Activated CD4-positive, alpha-beta T cell treated with anti-CD3 and anti-CD28 coated beads, Interleukin-2, Interleukin-6, amounts not matched to agents 100 ng/mL and 50 ng/mL, durations not matched to agents 16 hours and 8 hours (primary cell): ENCODE data around the gene CIB4.
"Not testable (repeated sequence)": the region's sequence is repeated elsewhere in the genome, so short reads cannot be mapped to it uniquely, and the experiment has no call there.

ENCODE experiments used
- DNase-seq: peaks from one replicate; pipeline ENCODE4 v3.0.0-alpha.2; 2020

The CIB4 gene

GRCh38 chr2:26665296-26665695, 24.1 kb upstream of the CIB4 start:
- not testable (repeated sequence) for DNase-seq

GRCh38 chr2:26660363-26660962, 19.3 kb upstream of the CIB4 start:
- DNase-seq = no peak

GRCh38 chr2:26658691-26659346, 17.7 kb upstream of the CIB4 start:
- DNase-seq = no peak

GRCh38 chr2:26657265-26657664, 16.1 kb upstream of the CIB4 start:
- no peak for DNase-seq

- no peak for DNase-seq
Measured at GRCh38 chr2:26655611-26656195, 14.5 kb upstream of the CIB4 start.

- DNase-seq = not testable (repeated sequence)
Measured at GRCh38 chr2:26655120-26655519, 14.0 kb upstream of the CIB4 start.

GRCh38 chr2:26654061-26654340, 12.8 kb upstream of the CIB4 start:
- DNase-seq = no peak

GRCh38 chr2:26653207-26654060, 12.3 kb upstream of the CIB4 start:
- DNase-seq = no peak

- DNase-seq = no peak
Measured at GRCh38 chr2:26652361-26653041, 11.3 kb upstream of the CIB4 start.

GRCh38 chr2:26651799-26652198, 10.6 kb upstream of the CIB4 start:
- DNase-seq = no peak

GRCh38 chr2:26651470-26651771, 10.3 kb upstream of the CIB4 start:
- no peak for DNase-seq

GRCh38 chr2:26650713-26651469, 9.7 kb upstream of the CIB4 start:
- DNase-seq = no peak

- no peak for DNase-seq
Measured at GRCh38 chr2:26649992-26650712, 9.0 kb upstream of the CIB4 start.

- DNase-seq = no peak
Measured at GRCh38 chr2:26649322-26649721, 8.2 kb upstream of the CIB4 start.

GRCh38 chr2:26648516-26648915, 7.3 kb upstream of the CIB4 start:
- no peak for DNase-seq

- DNase-seq = no peak
Measured at GRCh38 chr2:26647981-26648380, 6.8 kb upstream of the CIB4 start.

- DNase-seq = no peak
Measured at GRCh38 chr2:26646986-26647672, 6.0 kb upstream of the CIB4 start.

GRCh38 chr2:26645762-26646161, 4.6 kb upstream of the CIB4 start:
- DNase-seq = no peak

- no peak for DNase-seq
Measured at GRCh38 chr2:26644188-26644835, 3.1 kb upstream of the CIB4 start.

GRCh38 chr2:26642429-26642828, 1.3 kb upstream of the CIB4 start:
- no peak for DNase-seq

GRCh38 chr2:26640331-26640745, 828 bp downstream of the CIB4 start:
- DNase-seq = no peak
